SJSA1 (cell line): ENCODE measurements around the gene SOX8. TPM values are rescaled to one million over a fixed set of nuclear protein-coding genes. Genes with fewer than 3 reads are reported as not detected.
"Not testable (repeated sequence)": the region's sequence is repeated elsewhere in the genome, so short reads cannot be mapped to it uniquely, and the experiment has no call there.

Experiments used
- DNase-seq, 2 experiments: peaks; one replicate each; pipeline ENCODE4 v3.0.0-alpha.2; 2015 to 2020; ENCODE audit warnings: low spot score in 2 of 2, low read depth in 1 of 2
- H3K27ac ChIP-seq: fragments of 250-450 bp; sonication (Bioruptor Pico); 2 replicates; pipeline ENCODE4 v1.5.1; 2020; ENCODE audit warnings: mild to moderate bottlenecking, moderate library complexity
- H3K27me3 ChIP-seq: fragments of 250-450 bp; sonication (Bioruptor Pico); replicated peaks from 2 replicates; pipeline ENCODE4 v1.5.1; 2020; ENCODE audit warnings: mild to moderate bottlenecking, moderate library complexity
- H3K36me3 ChIP-seq: fragments of 250-450 bp; sonication (Bioruptor Pico); 2 replicates; pipeline ENCODE4 v1.5.1; 2020; ENCODE audit warnings: mild to moderate bottlenecking
- H3K4me1 ChIP-seq: fragments of 250-450 bp; sonication (Bioruptor Pico); replicated peaks from 2 replicates; pipeline ENCODE4 v1.6.1; 2021; ENCODE audit warnings: mild to moderate bottlenecking
- H3K4me3 ChIP-seq: fragments of 250-450 bp; sonication (Bioruptor Pico); 2 replicates; pipeline ENCODE4 v1.5.1; 2020; ENCODE audit warnings: mild to moderate bottlenecking
- H3K9me3 ChIP-seq: fragments of 250-450 bp; sonication (Bioruptor Pico); replicated peaks from 2 replicates; pipeline ENCODE4 v1.5.1; 2020; ENCODE audit warnings: mild to moderate bottlenecking
- total RNA-seq: library from RNA; depleted of rRNA; stranded (reverse); fragments of >200 nt; shearing (Covaris generic); gene quantifications from 2 replicates; pipeline ENCODE4 v1.2.3, GENCODE V29; 2014

SOX8 gene
- total RNA-seq, 1 experiment from 2014 or later = 4.9 TPM

- H3K27me3 ChIP-seq = no peaks in the 10 kb centered on the region
- H3K9me3 ChIP-seq = no peaks in the 10 kb centered on the region; the same call in 1 of the 2 replicates
- no peaks in the 10 kb centered on the region for H3K4me1 ChIP-seq
- no peak overlapping the region for H3K27ac ChIP-seq
- H3K36me3 ChIP-seq = no peaks in the 10 kb centered on the region
- no peak overlapping the region for H3K4me3 ChIP-seq
- DNase-seq = no peak
Observed at GRCh38 chr16:946048-946395, 35.5 kb upstream of the SOX8 start.

GRCh38 chr16:947255-947921 lies 34.2 kb upstream of the SOX8 start:
- no peaks in the 10 kb centered on the region for H3K9me3 ChIP-seq
- no peaks in the 10 kb centered on the region for H3K27me3 ChIP-seq
- no peak overlapping the region for H3K4me3 ChIP-seq
- H3K4me1 ChIP-seq = no peaks in the 10 kb centered on the region
- no peak for DNase-seq
- no peaks in the 10 kb centered on the region for H3K36me3 ChIP-seq
- no peak overlapping the region for H3K27ac ChIP-seq

- H3K27ac ChIP-seq, H3K4me1 ChIP-seq, H3K36me3 ChIP-seq, H3K27me3 ChIP-seq, H3K4me3 ChIP-seq, DNase-seq, H3K9me3 ChIP-seq: not testable (repeated sequence)
Observed at GRCh38 chr16:947922-948303, 33.7 kb upstream of the SOX8 start.

- DNase-seq, H3K36me3 ChIP-seq, H3K4me3 ChIP-seq: not testable (repeated sequence)
Observed at GRCh38 chr16:948767-949166, 32.8 kb upstream of the SOX8 start.

GRCh38 chr16:950733-951573 lies 30.6 kb upstream of the SOX8 start:
- H3K36me3 ChIP-seq, H3K4me1 ChIP-seq, H3K27ac ChIP-seq, H3K9me3 ChIP-seq, H3K27me3 ChIP-seq, H3K4me3 ChIP-seq, DNase-seq: not testable (repeated sequence)

More at GRCh38 chr16:948767-949166, 32.8 kb upstream of the SOX8 start:
- H3K9me3 ChIP-seq, H3K27ac ChIP-seq, H3K4me1 ChIP-seq, H3K27me3 ChIP-seq: not testable (repeated sequence)

GRCh38 chr16:951660-952301 lies 29.8 kb upstream of the SOX8 start:
- H3K4me1 ChIP-seq = no peaks in the 10 kb centered on the region
- no peak overlapping the region for H3K4me3 ChIP-seq
- no peaks in the 10 kb centered on the region for H3K36me3 ChIP-seq
- no peak overlapping the region for H3K27ac ChIP-seq
- no peak for DNase-seq
- H3K27me3 ChIP-seq = no peaks in the 10 kb centered on the region
- no peaks in the 10 kb centered on the region for H3K9me3 ChIP-seq

- H3K9me3 ChIP-seq = no peaks in the 10 kb centered on the region
- no peaks in the 10 kb centered on the region for H3K36me3 ChIP-seq
- DNase-seq = no peak
- no peaks in the 10 kb centered on the region for H3K4me1 ChIP-seq
- H3K27me3 ChIP-seq = no peaks in the 10 kb centered on the region
- no peak overlapping the region for H3K4me3 ChIP-seq
- no peak overlapping the region for H3K27ac ChIP-seq
Observed at GRCh38 chr16:952321-952720, 29.2 kb upstream of the SOX8 start.

- DNase-seq, H3K27ac ChIP-seq, H3K9me3 ChIP-seq: not testable (repeated sequence)
Observed at GRCh38 chr16:953818-954217, 27.8 kb upstream of the SOX8 start.

GRCh38 chr16:955766-956165 lies 25.8 kb upstream of the SOX8 start:
- not testable (repeated sequence) for H3K4me1 ChIP-seq, H3K4me3 ChIP-seq, H3K27me3 ChIP-seq, H3K36me3 ChIP-seq, DNase-seq, H3K9me3 ChIP-seq, H3K27ac ChIP-seq

More at GRCh38 chr16:953818-954217, 27.8 kb upstream of the SOX8 start:
- H3K27me3 ChIP-seq, H3K36me3 ChIP-seq, H3K4me3 ChIP-seq, H3K4me1 ChIP-seq: not testable (repeated sequence)

GRCh38 chr16:959232-960040 lies 22.1 kb upstream of the SOX8 start:
- Histone ChIP-seq H3K9me3 (no peaks in the 10 kb centered on the region), H3K27me3 (no peaks in the 10 kb centered on the region), H3K4me3 (no peak overlapping the region), H3K27ac (no peak overlapping the region), H3K4me1 (no peaks in the 10 kb centered on the region), H3K36me3 (no peaks in the 10 kb centered on the region)
- DNase-seq = no peak

- no peak overlapping the region for H3K4me3 ChIP-seq
- H3K36me3 ChIP-seq = peaks cover 13% of the 10 kb centered on the region; the same call in 1 of the 2 replicates
- H3K27me3 ChIP-seq = no peaks in the 10 kb centered on the region
- H3K27ac ChIP-seq = no peak overlapping the region
- H3K4me1 ChIP-seq = no peaks in the 10 kb centered on the region
- no peak for DNase-seq
- H3K9me3 ChIP-seq = peaks cover 7% of the 10 kb centered on the region; the same call in 1 of the 2 replicates
Observed at GRCh38 chr16:962366-962765, 19.2 kb upstream of the SOX8 start.

- Histone ChIP-seq H3K27ac (no peak overlapping the region), H3K4me3 (no peak overlapping the region), H3K9me3 (peaks cover 7% of the 10 kb centered on the region; the same call in 1 of the 2 replicates), H3K36me3 (peaks cover 13% of the 10 kb centered on the region), H3K27me3 (no peaks in the 10 kb centered on the region), H3K4me1 (no peaks in the 10 kb centered on the region)
- no peak for DNase-seq
Observed at GRCh38 chr16:962901-963814, 18.4 kb upstream of the SOX8 start.

- Histone ChIP-seq H3K27ac (no peak overlapping the region), H3K4me1 (no peaks in the 10 kb centered on the region), H3K36me3 (peaks cover 16% of the 10 kb centered on the region), H3K9me3 (peaks cover 7% of the 10 kb centered on the region; the same call in 1 of the 2 replicates), H3K27me3 (no peaks in the 10 kb centered on the region), H3K4me3 (no peak overlapping the region)
- no peak for DNase-seq
Observed at GRCh38 chr16:963913-964312, 17.7 kb upstream of the SOX8 start.
